T-helper 1 cell treated with Interleukin-12 subunit alpha and Interleukin-12 subunit beta and Interleukin-4 antibody, amounts not matched to agents 30 ng/mL and 1 ng/mL, for 36 hours (primary cell): ENCODE data around the gene ARSJ. TPM values are rescaled to one million over a fixed set of nuclear protein-coding genes. Genes with fewer than 3 reads are reported as not detected.
"Not testable (repeated sequence)": the region's sequence is repeated elsewhere in the genome, so short reads cannot be mapped to it uniquely, and the experiment has no call there.

Experiments used
- intact Hi-C: fragments of 100-400 bp; cut with micrococcal nuclease; formaldehyde crosslinking; loops from one replicate; pipeline ENCODE4 v1.15.1; 2024
- total RNA-seq: library from RNA; stranded (reverse); gene quantifications from 2 replicates; pipeline ENCODE4 v1.2.3, GENCODE V29; 2022

Gene ARSJ
- total RNA-seq, 1 donor from 2014 or later = not detected

DNA sequence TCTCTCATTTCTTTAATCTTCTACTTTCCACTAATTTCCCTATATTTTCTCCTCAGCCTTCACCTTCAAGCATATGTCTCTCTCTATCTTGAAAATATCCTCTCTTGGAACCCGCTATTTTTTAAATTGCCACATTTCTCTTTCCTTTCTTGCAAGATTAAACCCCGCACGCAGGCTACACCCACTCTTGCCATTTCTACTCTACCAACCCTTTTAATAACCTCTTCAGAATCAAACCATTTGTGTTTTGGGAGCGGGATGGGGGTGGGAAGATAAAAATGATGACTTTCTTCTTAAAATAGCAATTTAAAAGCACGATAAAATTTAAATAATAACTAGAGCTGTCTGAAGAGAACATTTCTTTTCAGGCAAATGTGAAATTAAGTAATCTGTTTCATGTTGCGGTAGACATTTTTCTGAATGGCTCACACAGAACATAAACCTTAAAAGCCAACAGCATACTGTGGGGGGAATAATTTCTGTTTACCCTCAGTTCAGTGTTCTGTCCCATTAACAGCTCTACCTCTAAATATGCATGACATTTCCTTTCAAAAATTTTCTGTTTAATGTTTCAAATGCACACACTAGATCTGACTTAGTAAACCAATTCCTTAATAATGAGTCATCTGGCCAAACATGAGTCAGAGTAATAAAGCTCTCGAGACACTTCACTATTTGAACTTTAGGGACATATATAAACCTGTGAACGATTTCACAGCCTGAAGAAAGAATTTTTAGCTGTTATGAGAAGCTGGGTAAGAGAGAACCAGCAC, 20.5 kb downstream of the ARSJ start:
- intact Hi-C loops = loop anchor here (10.0 kb wide), 1 partner anchor 736 kb away; no protein-coding TSS in a partner anchor

DNA sequence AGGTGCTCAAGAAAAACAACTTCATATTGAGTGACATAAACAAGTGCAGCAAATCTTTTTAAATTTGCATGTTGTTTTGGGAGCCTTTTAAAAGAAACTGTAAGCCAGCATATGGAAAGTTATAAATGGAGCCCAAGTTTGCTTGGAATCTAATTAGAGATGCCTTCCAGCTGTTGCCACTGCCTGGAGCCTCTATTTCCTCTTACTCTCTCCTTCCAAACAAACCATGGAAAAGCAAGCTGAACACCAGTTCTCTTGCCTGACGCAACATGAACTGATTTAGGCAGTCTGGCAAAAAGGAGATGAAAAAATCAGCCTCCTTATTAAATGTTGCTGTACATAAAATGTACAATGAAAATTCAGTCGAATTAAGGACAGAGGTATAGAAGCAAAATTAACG, 21.5 kb downstream of the ARSJ start:
- intact Hi-C loops = loop anchor here (10.0 kb wide), 1 partner anchor 737 kb away; no protein-coding TSS in a partner anchor

DNA sequence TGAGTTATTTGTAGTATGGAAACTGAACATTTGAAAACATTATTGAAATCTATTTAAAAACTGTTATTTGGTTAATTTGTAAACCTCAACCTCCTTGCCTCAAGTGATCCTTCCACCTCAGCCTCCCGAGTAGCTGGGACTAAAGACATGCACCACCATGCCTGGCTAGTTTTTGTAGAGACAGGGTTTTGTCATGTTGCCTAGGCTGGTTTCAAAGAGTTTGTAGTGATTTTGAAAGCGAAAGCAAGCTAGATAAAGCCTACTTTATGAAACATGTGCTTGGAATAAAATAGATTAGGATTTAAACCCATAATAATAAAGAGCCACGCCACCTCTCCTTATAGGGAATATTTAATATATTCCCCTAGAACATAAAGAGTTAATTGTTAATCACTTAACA, 23.5 kb downstream of the ARSJ start:
- intact Hi-C loops = loop anchor here (10.0 kb wide), 1 partner anchor 739 kb away; no protein-coding TSS in a partner anchor

DNA sequence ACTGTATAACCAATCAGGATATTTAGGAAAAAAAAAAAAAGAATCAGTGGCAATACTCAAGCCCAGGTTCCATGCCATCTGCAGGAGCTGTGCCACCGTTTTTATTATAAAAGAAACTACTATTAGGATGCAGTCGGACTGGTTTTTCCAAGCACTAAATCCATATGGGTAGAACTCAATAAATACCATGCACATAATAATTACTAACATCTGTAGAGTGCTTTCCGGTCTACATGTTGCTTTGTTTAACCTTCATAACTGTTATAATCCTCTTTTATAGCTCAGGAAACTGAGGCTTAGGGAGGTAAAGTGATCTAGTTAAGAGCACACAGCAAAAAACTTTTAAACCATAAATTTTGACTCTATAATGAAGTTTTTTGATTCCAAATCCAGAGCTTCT, 24.0 kb downstream of the ARSJ start:
- intact Hi-C loops = loop anchor here (10.0 kb wide), 1 partner anchor 739 kb away; no protein-coding TSS in a partner anchor

DNA sequence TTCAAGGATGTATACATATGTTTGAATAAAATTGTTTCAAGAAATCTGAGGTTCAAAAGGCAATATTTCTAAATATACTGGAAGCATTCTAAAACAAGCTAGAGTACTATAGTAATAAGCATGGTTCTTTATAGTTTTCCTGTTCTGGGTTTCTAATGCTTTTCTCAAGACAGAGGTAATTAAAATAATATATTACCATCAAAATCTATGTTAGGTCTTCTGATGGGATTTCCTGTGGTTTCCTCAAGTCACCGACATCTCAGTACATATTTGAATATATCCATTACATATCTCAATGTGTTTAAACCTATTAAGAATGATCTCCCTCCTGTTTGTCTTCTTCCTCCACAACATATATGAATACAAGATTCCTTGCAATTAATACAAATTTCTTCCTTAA, 25.6 kb downstream of the ARSJ start:
- intact Hi-C loops = loop anchor here (10.0 kb wide), 1 partner anchor 741 kb away; no protein-coding TSS in a partner anchor

DNA sequence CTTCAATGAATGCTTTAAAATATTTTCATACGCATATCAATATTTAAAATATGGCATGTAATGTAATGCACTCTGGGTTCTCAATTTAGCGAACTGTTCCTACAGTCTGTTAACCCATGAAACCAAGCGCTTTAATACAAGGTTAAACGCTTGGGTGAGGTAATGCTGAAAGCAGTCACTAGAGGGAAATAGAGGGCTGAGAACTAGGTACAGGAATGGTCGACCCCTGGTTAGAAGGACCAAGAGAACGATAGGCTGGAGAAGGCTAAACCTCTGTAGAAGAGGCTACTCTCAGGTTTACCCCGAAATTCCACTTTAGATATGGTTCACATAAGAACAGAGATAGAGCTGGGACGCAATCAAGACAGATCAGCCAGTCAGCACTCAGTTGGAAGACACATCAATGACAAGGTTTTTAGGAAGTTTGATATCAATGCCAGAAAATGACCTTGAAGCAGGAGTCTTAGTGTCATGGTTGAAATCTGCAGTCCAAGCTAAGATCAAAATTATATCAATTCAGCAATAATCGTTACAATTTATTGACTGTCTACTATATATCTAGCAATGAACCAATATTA, 26.9 kb downstream of the ARSJ start:
- intact Hi-C loops = loop anchor here (1.0 to 10.0 kb wide), 3 partner anchors 119 to 742 kb away; no protein-coding TSS in a partner anchor

DNA sequence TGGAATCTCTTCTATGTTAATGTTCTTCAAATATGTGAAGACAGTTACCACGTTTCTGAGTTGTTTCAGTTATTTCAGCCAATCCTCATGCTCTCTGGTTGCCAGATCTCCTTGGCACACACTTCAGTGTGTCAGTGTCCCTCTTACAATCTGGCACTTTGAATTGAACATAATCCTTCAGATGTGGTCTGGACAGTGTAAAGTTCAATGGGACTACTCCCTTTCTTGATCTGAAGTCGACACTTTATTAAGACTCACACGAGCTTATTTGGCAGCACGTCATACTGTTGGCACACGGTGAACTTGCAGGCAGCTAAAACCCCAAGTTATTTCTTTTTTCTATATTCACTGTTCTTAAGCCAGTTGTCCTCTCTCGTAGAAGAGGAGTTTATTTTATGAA, 28.2 kb downstream of the ARSJ start:
- intact Hi-C loops = loop anchor here (10.0 kb wide), 1 partner anchor 744 kb away; no protein-coding TSS in a partner anchor

DNA sequence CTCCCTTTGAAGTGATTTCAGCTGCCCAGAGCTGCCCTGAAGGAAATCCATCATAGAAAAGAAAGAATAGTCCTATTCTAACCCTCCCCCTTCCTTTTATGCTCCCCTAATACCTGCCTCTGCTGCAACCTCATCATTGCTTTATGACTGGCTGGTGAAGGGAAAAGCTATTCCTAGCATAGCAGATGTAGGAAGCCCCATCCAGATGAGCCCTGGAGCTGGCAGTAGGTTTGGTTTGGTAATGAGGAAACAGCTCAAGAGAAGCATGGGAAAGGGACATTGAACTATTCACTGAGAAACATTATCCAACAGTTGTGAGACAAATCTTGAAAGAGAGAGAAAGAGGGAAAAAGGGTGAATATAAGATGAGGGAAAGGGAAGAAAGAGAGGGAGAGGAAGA, 29.2 kb downstream of the ARSJ start:
- intact Hi-C loops = loop anchor here (10.0 kb wide), 1 partner anchor 745 kb away; no protein-coding TSS in a partner anchor

DNA sequence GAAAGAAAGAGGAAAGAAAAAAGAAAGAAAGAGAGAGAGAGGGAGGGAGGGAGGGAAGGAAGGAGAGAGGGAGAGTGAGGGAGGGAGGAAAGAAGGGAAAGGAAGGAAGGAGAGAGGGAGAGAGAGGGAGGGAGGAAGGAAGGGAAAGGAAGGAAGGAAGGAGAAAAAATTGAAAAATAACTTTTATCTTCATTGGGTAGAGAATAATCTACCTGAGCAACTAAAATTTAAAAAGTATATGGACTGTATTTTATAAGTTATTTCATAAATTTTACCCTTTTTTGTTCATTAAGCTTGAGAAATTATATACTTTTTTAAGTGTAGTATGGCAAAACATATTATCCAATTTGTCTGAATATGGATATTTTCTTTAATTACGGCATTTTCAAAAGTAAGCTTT, 32.0 kb downstream of the ARSJ start:
- intact Hi-C loops = no loop called here

DNA sequence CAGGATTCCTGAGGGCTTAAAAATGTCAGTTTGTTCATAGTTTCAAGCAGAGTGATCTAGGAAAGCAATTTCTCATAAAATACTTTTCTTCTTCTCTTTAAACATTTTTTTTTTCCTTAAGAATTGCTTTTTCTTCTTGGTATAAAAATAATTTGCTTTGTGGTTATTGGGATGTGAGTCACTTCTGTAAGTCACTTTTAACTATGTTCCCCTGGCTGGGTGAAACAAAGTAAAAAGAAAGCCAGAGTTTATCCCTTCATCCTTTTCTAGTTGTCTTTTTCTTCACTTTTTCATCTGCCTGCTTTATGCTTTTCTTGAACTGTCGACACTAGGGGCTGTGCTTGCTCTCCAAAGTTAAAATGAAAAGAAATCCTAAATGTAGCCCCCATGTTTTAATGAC, 33.5 kb downstream of the ARSJ start:
- intact Hi-C loops = no loop called here

DNA sequence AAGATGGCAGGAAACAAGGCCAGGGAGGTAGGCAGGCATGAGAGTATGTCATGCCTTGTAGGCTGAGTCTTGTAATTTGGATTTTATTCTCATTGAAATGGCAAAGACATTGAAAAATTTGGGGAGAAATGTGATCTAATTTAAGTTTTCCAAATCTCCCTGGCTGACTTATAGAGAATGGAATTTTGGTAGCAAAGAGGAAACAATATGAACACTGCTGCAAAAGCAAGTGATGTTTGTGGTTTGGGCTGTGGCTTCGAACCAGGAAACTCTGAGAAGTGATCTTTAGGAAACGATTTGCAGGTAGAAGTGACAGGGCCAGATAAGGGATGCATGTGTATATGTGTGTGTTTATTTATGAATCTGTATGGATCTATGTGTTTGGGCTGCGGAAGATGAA, 35.6 kb downstream of the ARSJ start:
- intact Hi-C loops = no loop called here

DNA sequence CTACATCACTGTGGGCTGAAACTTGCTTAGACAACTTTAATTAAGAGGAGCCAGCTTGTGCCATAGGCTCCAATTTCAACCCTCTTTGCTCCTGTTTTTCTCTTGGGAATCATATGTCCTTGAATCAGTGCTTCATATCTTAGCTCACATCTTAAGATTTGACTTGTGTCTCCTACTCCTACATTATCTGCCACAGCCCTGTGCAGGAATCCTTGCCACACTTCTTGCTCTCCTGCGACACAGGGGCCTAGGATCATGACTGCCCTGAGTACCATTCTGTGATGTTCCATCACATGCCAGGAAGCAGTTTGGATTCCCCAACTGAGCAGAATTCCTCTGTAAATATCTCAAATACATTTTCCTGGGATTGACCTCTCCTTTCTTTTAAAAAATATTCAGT, 36.4 kb downstream of the ARSJ start:
- intact Hi-C loops = no loop called here

DNA sequence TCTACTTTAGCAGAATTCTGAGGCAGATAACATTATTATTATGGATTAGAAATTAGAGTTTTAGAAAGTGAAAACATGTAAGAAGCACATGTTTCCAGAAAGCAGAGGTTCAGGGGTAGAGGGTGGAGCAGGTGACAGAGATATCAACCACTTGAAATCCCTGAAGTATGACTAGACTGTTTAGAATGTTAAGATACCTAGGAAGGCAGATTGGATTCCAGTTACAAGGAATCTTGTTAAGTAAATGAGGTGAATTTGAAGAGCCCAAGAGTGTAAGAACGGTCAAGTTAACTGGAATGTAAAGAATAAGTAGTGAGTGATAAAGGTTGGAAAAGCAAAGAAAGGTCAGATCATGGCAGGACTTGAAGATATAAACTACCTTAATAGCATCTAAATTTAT, 37.6 kb downstream of the ARSJ start:
- intact Hi-C loops = no loop called here

DNA sequence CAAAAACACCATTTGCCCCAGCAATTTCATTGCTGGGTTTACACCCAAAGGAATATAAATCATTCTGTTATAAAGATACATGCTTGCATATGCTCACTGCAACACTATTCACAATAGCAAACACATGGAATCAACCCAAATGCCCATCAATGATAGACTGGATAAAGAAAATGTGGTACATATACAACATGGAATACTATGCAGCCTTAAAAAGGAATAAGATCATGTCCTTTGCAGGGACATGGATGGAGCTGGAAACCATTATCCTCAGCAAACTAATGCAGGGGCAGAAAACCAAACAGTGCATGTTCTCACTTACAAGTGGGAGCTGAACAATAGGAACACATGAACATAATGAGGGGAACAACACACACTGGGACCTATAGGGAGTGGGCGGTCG, 39.3 kb downstream of the ARSJ start:
- intact Hi-C loops = not testable (repeated sequence)

DNA sequence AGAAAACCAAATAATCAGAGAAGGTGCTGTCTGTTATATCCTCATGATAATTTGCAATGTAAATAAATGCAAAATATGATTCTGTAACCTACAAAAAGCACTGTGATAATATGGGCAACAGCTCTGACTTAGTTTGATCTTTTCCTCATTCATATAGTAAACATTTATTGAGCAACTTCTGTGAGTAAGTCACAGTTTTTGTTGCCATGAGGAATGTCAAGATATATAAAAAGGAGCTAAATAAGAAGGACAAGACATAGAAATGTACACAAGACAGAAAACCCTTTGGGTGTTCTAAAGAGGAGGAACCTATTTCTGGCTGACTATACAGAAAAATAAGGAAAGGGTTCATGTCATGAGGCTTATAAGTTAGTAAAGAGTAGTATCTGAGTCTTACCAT, 44.3 kb downstream of the ARSJ start:
- intact Hi-C loops = no loop called here

DNA sequence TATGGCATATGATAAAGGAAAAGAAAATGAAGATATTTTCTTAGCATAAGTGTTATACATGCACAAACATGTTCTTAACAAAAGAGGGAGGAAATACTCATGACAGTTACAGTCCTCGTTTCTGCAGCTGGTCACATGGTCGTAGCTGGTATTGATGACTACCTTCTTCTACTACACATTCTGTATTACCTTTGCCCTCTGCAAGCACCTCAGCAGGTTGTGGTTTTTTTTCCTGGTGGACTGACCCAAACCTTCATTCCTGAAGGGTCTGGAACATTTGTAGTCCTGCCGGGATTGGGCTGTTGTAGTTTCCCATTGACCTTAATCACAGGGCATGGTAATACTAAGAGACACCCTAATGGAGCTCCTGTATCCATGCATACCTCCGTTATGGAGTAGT, 54.7 kb downstream of the ARSJ start:
- intact Hi-C loops = not testable (repeated sequence)

DNA sequence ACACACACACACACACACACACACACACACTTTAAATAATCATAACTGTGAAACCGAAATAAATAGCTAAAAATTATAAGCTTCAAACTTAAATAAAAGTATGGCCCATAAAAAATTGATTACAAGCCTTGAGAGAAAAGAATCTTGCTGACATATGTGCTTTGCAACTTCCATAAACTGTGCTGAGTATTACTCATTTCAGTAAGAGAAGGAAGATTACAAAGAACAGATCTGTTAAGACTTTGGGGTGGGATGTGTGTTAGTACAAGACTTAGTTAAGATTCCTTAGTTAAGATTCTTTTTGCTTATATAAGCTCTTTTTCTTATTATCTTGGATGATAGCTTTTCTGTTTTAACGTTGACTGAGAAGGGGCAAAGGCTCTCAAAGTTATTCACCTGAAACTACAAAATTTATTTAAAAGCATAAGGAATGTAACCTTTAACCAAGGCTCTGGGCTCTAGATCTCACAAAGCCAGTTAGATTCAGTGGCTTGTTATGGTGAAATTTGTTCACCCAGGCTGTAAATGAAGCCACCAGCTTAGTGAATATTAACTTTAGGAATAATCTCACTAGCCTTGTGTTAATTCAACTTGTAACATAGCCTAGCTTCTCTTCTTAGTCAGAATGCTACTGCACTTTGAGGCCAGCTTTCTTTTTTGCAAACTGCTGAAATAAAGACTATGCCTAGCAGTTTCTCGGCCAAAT, 58.2 kb downstream of the ARSJ start:
- intact Hi-C loops = no loop called here

DNA sequence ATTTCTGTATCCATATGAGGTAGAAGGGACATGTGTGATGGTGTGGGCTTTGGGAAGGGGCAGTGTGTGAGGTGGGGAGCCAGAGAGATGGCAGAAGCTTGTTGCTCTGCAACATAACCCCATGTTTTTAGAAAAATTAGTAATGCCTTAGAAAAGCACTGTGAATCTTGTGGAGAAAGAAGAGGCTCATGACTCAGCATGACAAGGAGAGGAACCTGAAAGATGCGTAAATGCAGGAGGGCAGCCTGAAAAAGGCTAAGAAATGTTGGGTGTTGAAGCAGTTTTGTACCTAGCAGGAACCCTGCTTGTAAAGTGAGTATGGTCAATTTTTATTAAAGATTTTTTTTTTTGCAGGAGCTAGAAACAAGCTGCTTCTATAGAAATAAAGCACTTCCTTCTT, 59.8 kb downstream of the ARSJ start:
- intact Hi-C loops = no loop called here

DNA sequence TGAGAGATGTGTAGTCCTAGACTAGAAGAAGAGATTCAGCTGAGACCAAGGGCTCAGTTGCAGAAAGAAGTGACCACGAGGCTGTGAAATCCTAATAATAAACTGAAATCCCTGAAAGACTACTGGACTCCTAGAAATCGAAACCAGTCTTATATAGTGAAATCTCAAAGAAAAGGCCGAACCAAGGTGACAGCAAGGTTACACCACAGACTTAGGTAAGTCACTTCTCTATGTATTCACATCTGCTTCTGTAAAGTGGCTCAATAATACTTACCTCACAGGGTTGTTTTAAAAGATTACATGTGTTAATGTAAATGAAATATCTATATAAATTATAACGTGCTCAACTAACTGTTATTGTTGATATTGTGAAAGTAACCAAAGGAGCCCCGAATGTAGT, 60.3 kb downstream of the ARSJ start:
- intact Hi-C loops = no loop called here

DNA sequence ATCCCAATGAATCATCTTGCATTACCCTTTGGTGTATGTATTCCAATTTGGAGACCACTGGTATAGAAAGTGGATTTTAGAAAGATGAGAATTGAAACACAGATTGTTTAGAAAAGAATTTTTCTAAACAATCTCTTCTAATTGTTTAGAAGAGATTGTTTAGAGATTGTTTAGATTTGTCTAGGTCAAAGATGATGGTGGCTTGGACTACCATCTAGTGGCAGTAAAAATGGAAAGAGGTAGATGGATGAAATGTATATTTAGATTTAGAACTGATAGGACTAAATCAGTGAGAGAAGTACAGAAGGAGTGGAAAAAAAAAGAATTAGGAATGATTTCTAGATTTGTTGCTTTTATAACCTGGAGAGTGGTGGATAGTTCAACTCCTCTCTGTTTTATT, 70.6 kb downstream of the ARSJ start:
- intact Hi-C loops = loop anchor here (1.0 to 5.0 kb wide), 2 partner anchors 272 to 515 kb away; no protein-coding TSS in a partner anchor

DNA sequence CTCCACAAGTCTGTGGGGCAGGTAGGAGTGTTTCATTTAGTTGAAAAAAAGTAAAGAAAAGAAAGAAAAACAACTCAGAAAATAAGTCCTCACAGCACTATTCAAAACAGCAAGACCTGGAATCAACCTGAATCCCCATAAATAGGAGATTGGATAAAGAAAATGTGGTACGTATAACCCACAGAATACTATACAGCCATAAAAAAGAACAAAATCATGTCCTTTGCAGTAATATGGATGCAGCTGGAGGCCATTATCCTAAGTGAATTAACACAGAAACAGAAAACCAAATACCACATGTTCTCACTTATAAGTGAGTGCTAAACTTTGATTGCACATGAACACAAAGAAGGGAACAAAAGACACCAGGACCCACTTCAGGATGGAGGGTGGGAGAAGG, 71.9 kb downstream of the ARSJ start:
- intact Hi-C loops = loop anchor here (5.0 kb wide), 1 partner anchor 270 kb away; no protein-coding TSS in a partner anchor

DNA sequence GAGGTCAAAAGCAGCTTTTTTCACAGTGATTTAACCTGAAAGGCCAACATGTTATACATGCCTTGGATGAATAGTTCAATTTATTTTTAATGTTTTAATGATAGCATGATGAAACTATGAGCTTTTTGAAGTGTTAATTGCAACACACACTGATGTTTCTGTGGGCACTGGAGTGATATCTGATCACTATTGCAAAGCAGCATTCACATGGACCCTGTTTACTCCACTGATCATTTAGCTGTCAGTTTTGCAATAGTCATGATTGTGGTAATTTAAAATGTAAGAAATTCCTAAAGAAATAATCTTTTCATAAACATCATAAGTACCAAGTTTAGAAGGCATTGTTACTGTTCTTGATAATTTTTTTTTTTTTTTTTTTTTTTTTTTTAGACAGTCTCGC, 74.1 kb downstream of the ARSJ start:
- intact Hi-C loops = loop anchor here (5.0 kb wide), 1 partner anchor 268 kb away; no protein-coding TSS in a partner anchor
